Activated T-cell treated with anti-CD3 and anti-CD28 coated beads for 1 hour (primary cell): Measurements from ENCODE around the gene VWF.

Experiments used
- DNase-seq: peaks from one replicate; pipeline ENCODE4 v3.0.0-alpha.2; 2020; ENCODE audit warnings: low read depth

Gene VWF

GRCh38 chr12:5982106-5982505, 142.4 kb downstream of the VWF start:
- no peak for DNase-seq

GRCh38 chr12:5977556-5977955, 146.9 kb downstream of the VWF start:
- DNase-seq = no peak

GRCh38 chr12:5976711-5977110, 147.8 kb downstream of the VWF start:
- no peak for DNase-seq

- no peak for DNase-seq
Measured at GRCh38 chr12:5976196-5976595, 148.3 kb downstream of the VWF start.

GRCh38 chr12:5973461-5974115, 150.9 kb downstream of the VWF start:
- no peak for DNase-seq

GRCh38 chr12:5972387-5972786, 152.1 kb downstream of the VWF start:
- no peak for DNase-seq

- no peak for DNase-seq
Measured at GRCh38 chr12:5971194-5971850, 153.1 kb downstream of the VWF start.

- DNase-seq = no peak
Measured at GRCh38 chr12:5969974-5970690, 154.3 kb downstream of the VWF start.

GRCh38 chr12:5969156-5969973, 155.1 kb downstream of the VWF start:
- DNase-seq = no peak

GRCh38 chr12:5967645-5968415, 156.6 kb downstream of the VWF start:
- DNase-seq = no peak

GRCh38 chr12:5966486-5967095, 157.9 kb downstream of the VWF start:
- DNase-seq = no peak

GRCh38 chr12:5965950-5966383, 158.5 kb downstream of the VWF start:
- peak; percentile 29 for DNase-seq

- DNase-seq = no peak
Measured at GRCh38 chr12:5964913-5965900, 159.3 kb downstream of the VWF start.

GRCh38 chr12:5963515-5963914, 161.0 kb downstream of the VWF start:
- no peak for DNase-seq

GRCh38 chr12:5960783-5961182, 163.7 kb downstream of the VWF start:
- no peak for DNase-seq

GRCh38 chr12:5956987-5957386, 167.5 kb downstream of the VWF start:
- DNase-seq = no peak

- no peak for DNase-seq
Measured at GRCh38 chr12:5954661-5955060, 169.8 kb downstream of the VWF start.

- no peak for DNase-seq
Measured at GRCh38 chr12:5953835-5954586, 170.5 kb downstream of the VWF start.

GRCh38 chr12:5952031-5952430, 172.4 kb downstream of the VWF start:
- no peak for DNase-seq
